Omental fat pad (tissue), 4 donors: Measurements from ENCODE around the gene RNF113B. TPM values are rescaled to one million over a fixed set of nuclear protein-coding genes. Genes with fewer than 3 reads are reported as not detected.

ENCODE experiments used
- ATAC-seq: fragments of 150-250 bp; one replicate; pipeline ENCODE4 v1.9.1; 2016; ENCODE audit warnings: mild to moderate bottlenecking, moderate library complexity; ENCODE audit not compliant: low FRiP score
- DNase-seq: peaks from one replicate; pipeline ENCODE4 v3.0.0-alpha.2; 2019; ENCODE audit warnings: low spot score
- total RNA-seq, 4 donors: library from RNA; depleted of rRNA; stranded (reverse); fragments of >200 nt; gene quantifications; one replicate each; pipeline ENCODE4 v1.1.0, GENCODE V29; 2016
- TF ChIP-seq, protein P1 (sequence below), 3 donors: fragments of 450-650 bp; IDR thresholded peaks; one replicate each; pipeline ENCODE4 v1.5.1; 2016 to 2017; ENCODE audit warnings: antibody characterized with exemption in 3 of 3, mild to moderate bottlenecking in 3 of 3, moderate library complexity in 2 of 3

Gene RNF113B
- not detected for total RNA-seq

DNA sequence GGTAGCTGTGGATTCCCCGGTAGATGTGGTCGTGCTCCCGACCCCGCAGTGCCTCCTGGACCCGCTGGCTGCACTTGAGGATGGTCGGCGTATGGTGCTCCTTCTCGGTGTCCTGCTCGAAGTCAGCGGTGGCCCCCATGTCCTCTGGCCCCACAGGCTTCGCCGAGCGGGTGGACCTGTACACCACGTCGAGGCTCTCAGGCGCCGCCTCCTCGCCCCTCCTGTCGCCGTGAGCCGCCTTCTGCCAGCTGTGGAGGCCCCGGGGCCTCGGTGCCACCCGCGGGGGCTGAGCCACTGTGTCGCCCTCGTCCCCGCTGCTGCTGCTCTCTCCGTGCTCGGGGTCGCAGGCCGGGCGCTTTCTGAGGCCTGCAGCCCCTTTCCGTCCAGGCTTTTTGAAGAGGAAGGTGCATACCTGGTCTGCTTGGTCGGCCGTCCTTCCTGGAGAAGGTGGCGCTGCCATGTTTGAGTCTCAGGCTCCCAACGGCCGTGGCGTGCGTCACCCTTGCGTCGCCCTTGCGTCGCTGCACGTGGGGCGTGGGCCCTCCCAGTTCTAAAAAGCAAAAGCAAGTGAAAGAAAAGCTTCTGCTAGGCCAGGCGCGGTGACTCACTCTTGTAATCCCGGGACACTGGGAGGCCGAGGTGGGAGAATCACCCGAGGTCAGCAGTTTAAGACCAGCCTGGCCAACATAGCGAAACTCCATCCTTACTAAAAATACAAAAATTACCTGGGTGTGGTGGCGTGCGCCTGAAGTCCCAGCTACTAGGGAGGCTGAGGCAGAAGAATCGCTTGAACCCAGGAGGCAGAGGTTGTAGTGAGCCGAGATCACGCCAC is at the start of gene RNF113B:
RNF113B (minus strand) TSS at position 493 of the 832 bp plus-strand sequence; CDS start at position 460, 33 bp downstream.
- DNase-seq (no peak), ATAC-seq (no peak)
- TF ChIP-seq, protein P1, sequence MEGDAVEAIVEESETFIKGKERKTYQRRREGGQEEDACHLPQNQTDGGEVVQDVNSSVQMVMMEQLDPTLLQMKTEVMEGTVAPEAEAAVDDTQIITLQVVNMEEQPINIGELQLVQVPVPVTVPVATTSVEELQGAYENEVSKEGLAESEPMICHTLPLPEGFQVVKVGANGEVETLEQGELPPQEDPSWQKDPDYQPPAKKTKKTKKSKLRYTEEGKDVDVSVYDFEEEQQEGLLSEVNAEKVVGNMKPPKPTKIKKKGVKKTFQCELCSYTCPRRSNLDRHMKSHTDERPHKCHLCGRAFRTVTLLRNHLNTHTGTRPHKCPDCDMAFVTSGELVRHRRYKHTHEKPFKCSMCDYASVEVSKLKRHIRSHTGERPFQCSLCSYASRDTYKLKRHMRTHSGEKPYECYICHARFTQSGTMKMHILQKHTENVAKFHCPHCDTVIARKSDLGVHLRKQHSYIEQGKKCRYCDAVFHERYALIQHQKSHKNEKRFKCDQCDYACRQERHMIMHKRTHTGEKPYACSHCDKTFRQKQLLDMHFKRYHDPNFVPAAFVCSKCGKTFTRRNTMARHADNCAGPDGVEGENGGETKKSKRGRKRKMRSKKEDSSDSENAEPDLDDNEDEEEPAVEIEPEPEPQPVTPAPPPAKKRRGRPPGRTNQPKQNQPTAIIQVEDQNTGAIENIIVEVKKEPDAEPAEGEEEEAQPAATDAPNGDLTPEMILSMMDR (IDR thresholded peaks at IDR 0.05): no peak

DNA sequence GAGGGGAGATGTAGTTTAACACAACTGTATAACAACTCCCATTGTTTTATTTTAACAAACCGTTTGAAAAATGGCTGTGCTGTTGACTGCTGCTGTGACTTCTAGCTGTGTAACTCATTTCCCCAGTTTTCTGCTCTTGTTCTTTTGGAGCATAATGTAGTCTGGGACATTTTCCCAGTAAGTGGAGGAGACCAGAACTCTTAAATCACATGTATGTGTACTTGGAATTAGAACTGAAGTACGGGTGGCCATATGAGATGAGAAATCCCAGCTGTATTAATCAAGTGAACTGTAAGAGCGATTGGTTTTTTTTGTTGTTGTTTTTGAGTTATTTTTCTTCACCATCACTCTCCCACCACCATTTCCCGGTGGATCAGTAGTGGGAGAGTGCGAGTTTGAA is 49.4 kb upstream of the RNF113B start:
- no peak for DNase-seq
- ATAC-seq: no peak
- TF ChIP-seq, protein P1 (IDR thresholded peaks at IDR 0.05): no peak

DNA sequence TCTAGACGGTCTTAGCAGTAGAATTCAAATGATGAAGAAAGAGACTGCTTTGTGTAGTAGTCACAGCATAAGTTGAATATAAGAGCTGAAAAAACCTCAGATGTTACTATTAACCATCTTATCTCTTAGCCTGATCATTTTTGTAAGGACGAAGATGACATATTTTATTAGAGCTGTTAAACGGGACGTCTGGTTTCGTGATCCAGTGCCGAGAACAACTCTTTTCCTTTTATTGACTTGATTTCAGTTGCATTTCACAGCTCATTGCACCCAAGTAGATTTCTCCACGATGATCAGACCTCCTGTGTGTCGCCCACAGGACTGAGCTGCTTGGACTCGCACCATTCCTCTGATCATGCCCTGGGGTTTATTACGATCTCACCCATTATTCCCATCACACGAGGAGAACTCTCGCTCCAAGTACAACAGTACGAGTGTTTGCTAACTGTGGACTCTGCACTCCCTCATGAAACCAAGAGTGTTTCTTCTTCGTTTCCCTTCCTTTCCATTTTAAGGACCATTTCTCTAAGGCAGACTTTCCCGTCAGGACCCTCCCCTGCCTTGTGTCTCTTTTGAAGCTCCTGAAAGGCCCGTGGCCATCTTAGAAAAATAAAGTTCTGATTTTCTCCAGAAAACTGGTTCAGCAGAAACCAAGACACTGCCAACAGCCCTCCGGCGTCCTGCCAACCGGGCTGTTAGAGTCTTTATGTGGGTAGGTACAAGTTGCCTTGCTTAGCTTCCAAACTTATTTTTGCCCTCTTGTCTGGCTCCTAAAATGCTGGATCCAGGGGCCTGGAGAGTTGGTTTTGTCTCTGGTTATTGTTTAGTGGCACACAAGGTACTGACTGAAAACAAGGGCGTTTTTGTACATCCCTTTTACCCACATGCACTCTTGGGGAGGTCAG is 48.2 kb upstream of the RNF113B start:
- TF ChIP-seq, protein P1 (IDR thresholded peaks at IDR 0.05): no peak
- DNase-seq (no peak), ATAC-seq (no peak)

DNA sequence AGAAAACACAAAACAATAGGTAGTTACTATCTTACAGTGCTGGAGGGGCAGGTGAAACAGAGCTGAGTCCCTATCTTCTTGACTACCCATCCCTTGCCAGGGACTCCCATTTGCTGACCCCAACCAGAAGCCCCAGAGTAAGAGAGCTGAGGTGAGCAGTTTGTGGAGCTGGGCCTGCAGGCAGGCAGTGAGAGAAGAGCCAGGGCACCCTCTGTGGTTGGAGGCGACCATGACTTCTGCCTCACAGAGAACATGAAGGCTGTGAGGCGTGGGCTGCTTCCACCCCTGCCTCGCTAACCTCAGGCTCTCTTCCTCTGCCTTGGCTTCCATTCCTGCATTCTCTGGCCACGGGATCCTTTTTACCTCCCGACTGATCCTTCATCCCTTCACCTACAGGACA is 47.5 kb upstream of the RNF113B start:
- no peak for ATAC-seq
- no peak for DNase-seq
- TF ChIP-seq, protein P1 (IDR thresholded peaks at IDR 0.05): no peak

DNA sequence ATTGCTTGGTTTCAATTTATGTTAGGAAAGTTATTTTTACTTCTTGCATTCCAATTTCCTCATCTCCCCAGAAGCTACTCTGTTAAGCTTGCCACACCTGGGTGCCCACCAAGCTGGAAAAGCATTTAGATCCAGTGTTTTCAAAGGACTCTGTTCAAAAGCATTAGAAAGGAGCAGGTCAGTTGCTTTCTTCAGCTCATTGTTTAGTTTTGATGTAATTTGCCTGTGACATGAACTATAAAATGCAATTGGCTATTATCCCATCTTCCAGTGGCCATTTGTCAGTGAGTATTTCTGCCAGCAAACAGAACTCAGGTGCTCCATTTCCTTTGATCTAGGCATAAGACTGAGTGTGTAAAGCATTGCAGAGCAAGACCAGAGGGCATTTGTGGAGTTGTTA is 46.7 kb upstream of the RNF113B start:
- TF ChIP-seq, protein P1 (IDR thresholded peaks at IDR 0.05): no peak
- ATAC-seq: no peak
- DNase-seq: no peak

DNA sequence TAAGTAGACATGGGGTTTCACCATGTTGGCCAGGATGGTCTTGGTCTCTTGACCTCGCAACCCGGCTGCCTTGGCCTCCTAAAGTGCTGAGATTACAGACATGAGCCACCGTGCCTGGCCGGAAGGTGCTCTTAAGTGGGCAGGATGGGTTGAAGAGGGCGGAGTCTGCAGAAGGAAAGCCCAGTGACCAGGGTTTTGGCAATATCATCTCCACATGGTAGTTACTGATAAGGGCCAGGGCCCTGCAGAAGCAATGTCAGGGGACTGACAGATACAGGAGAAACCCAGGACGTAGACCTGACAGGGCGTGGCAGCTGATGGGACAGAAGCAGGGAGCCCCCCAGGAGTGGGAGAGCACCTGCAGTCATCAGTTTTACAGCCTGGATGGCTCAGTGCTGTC is 45.7 kb upstream of the RNF113B start:
- ATAC-seq (no peak), DNase-seq (no peak)
- TF ChIP-seq, protein P1 (IDR thresholded peaks at IDR 0.05): no peak
